ENCODE measurements around the gene ELMOD1. TPM values are rescaled to one million over a fixed set of nuclear protein-coding genes. Genes with fewer than 3 reads are reported as not detected.

Gene ELMOD1
- total and polyA plus RNA-seq, 10 of the 15 experiments (the other 5 are each of a cell fraction or from before 2014, with no cell fraction given) = not detected

DNA sequence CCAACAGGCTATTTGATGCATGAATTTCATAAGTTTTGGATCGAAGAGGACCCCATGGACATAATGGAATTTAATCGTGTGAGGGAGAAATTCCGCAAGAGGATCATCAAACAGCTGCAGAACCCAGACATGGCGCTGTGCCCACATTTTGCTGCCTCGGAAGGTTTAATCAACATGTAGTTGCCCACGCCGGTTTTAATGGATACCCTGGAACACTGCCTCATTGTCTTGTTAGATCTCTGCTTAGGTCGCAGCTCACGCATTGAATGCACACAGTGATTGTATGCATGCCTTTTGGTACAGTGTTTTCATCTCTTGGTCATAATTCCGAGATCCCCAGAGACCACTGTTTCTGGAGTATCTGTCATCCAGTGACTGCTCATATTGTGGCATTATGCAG is 74.1 kb downstream of the ELMOD1 start:
- Histone ChIP-seq H3K79me2 (ENCODE audit: control insufficient read depth, insufficient read depth, low read length) (no peaks in the 10 kb centered on the region), H3K4me3 (no peak overlapping the region), H3K27ac (ENCODE audit: control insufficient read depth, insufficient read depth) (no peak overlapping the region), H3K27me3 (replicated peaks in 1 of 2; ENCODE audit: control insufficient read depth in 2 of 2, insufficient read depth in 2 of 2, low read length in 1 of 2) (peaks cover 0 to 2% of the 10 kb centered on the region in 2 experiments; a peak in 2 of 4 replicates), H4K20me1 (ENCODE audit: control insufficient read depth, insufficient read depth) (no peaks in the 10 kb centered on the region), H2AFZ (ENCODE audit: control insufficient read depth, low read depth, low read length) (no peak overlapping the region), H3K9ac (ENCODE audit: control insufficient read depth, insufficient read depth, low read length) (no peak overlapping the region), H3K9me3 (replicated peaks; ENCODE audit: control insufficient read depth, insufficient read depth, low read length) (no peaks in the 10 kb centered on the region), H3K4me1 (ENCODE audit: control insufficient read depth, insufficient read depth, low read length) (no peaks in the 10 kb centered on the region), H3K4me2 (ENCODE audit: control insufficient read depth, insufficient read depth) (no peak overlapping the region), H3K36me3 (ENCODE audit: control insufficient read depth in 2 of 2, insufficient read depth in 2 of 2, low read length in 1 of 2) (no peaks in the 10 kb centered on the region)
- POLR2A ChIA-PET = no interaction called here
- DNase-seq (ENCODE audit: low read depth, low spot score) = no peak
- no peak for FAIRE-seq
- SMC1A ChIA-PET (ENCODE audit: uncharacterized antibody, unreplicated experiment) = interaction anchor here (0.6 to 1.3 kb wide), 3 partner anchors 13 to 234 kb away, joined by 3 to 6 read pairs (median 4); no protein-coding TSS in a partner anchor
- in situ Hi-C loops (cut with MboI) = no loop called here
- BruUV-seq (replicated peaks) = no TSS peak
- ATAC-seq = no peak
- CTCF ChIA-PET = interaction anchor here (1.0 to 2.1 kb wide), 6 partner anchors 10 to 106 kb away, joined by 3 to 13 read pairs (median 4); no protein-coding TSS in a partner anchor
- 50% methylated on average over 10 of the region's 10 CpGs for WGBS (ENCODE audit: insufficient coverage, insufficient replicate concordance, low lambda C conversion rate, missing lambda C conversion rate)
- RAD21 ChIA-PET (ENCODE audit: unreplicated experiment) = no interaction called here
- intact Hi-C loops (cut with micrococcal nuclease; ENCODE audit: unreplicated experiment) = no loop called here
- TF ChIP-seq CEBPB (IDR thresholded peaks at IDR 0.05; ENCODE audit: borderline replicate concordance in 1 of 2, low read depth in 2 of 2, low read length in 2 of 2) (no peak), NRF1 (conservative IDR thresholded peaks at IDR 0.05; ENCODE audit: low read depth, low read length) (no peak), ASH2L (IDR thresholded peaks at IDR 0.05; ENCODE audit: borderline replicate concordance, low read depth) (no peak), POLR2AphosphoS2 (IDR thresholded peaks at IDR 0.05; ENCODE audit: low read depth, low read length) (no peak), NR2F1 (conservative IDR thresholded peaks at IDR 0.05) (no peak), JUND (IDR thresholded peaks at IDR 0.05; ENCODE audit: low read depth, low read length) (no peak), CHD1 (IDR thresholded peaks at IDR 0.05; ENCODE audit: low read depth, low read length) (no peak), TARDBP (IDR thresholded peaks at IDR 0.05; ENCODE audit: borderline replicate concordance) (no peak), SUZ12 (IDR thresholded peaks at IDR 0.05; ENCODE audit: unreplicated experiment) (no peak)
- TF ChIP-seq, protein P1, sequence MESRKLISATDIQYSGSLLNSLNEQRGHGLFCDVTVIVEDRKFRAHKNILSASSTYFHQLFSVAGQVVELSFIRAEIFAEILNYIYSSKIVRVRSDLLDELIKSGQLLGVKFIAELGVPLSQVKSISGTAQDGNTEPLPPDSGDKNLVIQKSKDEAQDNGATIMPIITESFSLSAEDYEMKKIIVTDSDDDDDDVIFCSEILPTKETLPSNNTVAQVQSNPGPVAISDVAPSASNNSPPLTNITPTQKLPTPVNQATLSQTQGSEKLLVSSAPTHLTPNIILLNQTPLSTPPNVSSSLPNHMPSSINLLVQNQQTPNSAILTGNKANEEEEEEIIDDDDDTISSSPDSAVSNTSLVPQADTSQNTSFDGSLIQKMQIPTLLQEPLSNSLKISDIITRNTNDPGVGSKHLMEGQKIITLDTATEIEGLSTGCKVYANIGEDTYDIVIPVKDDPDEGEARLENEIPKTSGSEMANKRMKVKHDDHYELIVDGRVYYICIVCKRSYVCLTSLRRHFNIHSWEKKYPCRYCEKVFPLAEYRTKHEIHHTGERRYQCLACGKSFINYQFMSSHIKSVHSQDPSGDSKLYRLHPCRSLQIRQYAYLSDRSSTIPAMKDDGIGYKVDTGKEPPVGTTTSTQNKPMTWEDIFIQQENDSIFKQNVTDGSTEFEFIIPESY (IDR thresholded peaks at IDR 0.05) = no peak
- TF ChIP-seq, protein P2, sequence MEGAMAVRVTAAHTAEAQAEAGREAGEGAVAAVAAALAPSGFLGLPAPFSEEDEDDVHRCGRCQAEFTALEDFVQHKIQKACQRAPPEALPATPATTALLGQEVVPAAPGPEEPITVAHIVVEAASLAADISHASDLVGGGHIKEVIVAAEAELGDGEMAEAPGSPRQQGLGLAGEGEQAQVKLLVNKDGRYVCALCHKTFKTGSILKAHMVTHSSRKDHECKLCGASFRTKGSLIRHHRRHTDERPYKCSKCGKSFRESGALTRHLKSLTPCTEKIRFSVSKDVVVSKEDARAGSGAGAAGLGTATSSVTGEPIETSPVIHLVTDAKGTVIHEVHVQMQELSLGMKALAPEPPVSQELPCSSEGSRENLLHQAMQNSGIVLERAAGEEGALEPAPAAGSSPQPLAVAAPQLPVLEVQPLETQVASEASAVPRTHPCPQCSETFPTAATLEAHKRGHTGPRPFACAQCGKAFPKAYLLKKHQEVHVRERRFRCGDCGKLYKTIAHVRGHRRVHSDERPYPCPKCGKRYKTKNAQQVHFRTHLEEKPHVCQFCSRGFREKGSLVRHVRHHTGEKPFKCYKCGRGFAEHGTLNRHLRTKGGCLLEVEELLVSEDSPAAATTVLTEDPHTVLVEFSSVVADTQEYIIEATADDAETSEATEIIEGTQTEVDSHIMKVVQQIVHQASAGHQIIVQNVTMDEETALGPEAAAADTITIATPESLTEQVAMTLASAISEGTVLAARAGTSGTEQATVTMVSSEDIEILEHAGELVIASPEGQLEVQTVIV (IDR thresholded peaks at IDR 0.05; ENCODE audit: borderline replicate concordance, partially characterized antibody) = no peak
- TF ChIP-seq, protein P3, sequence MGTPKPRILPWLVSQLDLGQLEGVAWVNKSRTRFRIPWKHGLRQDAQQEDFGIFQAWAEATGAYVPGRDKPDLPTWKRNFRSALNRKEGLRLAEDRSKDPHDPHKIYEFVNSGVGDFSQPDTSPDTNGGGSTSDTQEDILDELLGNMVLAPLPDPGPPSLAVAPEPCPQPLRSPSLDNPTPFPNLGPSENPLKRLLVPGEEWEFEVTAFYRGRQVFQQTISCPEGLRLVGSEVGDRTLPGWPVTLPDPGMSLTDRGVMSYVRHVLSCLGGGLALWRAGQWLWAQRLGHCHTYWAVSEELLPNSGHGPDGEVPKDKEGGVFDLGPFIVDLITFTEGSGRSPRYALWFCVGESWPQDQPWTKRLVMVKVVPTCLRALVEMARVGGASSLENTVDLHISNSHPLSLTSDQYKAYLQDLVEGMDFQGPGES (IDR thresholded peaks at IDR 0.05) = no peak
- TF ChIP-seq, protein P4, sequence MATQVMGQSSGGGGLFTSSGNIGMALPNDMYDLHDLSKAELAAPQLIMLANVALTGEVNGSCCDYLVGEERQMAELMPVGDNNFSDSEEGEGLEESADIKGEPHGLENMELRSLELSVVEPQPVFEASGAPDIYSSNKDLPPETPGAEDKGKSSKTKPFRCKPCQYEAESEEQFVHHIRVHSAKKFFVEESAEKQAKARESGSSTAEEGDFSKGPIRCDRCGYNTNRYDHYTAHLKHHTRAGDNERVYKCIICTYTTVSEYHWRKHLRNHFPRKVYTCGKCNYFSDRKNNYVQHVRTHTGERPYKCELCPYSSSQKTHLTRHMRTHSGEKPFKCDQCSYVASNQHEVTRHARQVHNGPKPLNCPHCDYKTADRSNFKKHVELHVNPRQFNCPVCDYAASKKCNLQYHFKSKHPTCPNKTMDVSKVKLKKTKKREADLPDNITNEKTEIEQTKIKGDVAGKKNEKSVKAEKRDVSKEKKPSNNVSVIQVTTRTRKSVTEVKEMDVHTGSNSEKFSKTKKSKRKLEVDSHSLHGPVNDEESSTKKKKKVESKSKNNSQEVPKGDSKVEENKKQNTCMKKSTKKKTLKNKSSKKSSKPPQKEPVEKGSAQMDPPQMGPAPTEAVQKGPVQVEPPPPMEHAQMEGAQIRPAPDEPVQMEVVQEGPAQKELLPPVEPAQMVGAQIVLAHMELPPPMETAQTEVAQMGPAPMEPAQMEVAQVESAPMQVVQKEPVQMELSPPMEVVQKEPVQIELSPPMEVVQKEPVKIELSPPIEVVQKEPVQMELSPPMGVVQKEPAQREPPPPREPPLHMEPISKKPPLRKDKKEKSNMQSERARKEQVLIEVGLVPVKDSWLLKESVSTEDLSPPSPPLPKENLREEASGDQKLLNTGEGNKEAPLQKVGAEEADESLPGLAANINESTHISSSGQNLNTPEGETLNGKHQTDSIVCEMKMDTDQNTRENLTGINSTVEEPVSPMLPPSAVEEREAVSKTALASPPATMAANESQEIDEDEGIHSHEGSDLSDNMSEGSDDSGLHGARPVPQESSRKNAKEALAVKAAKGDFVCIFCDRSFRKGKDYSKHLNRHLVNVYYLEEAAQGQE (IDR thresholded peaks at IDR 0.05; ENCODE audit: low read depth, low read length) = no peak

All from GM12878 (cell line).